ENCODE measurements around the gene AGER. TPM values are rescaled to one million over a fixed set of nuclear protein-coding genes. Genes with fewer than 3 reads are reported as not detected.

AGER gene
- polyA plus RNA-seq, 1 of the 3 experiments (the other 2 are of a cell fraction): 3.5 TPM

- TF ChIP-seq TAF1 (IDR thresholded peaks at IDR 0.05; ENCODE audit: borderline replicate concordance, low read depth, low read length) (no peak), FOSL2 (IDR thresholded peaks at IDR 0.05; ENCODE audit: borderline replicate concordance, low read depth) (no peak), GATA2 (CRISPR knock-in tag; IDR thresholded peaks at IDR 0.05) (no peak), MXI1 (IDR thresholded peaks at IDR 0.05; ENCODE audit: low read depth, low read length) (no peak), FOXJ3 (CRISPR knock-in tag; IDR thresholded peaks at IDR 0.05) (no peak), NRF1 (IDR thresholded peaks at IDR 0.05; ENCODE audit: low read depth, low read length) (no peak)
These were observed 18.1 kb upstream of the AGER start (continued) for GRCh38 chr6:32202186-32202585.

- H3F3A ChIP-seq (replicated peaks; ENCODE audit: insufficient read depth): peaks cover 10% of the 10 kb centered on the region
- H3K4me3 ChIP-seq (ENCODE audit: low read depth in 2 of 2, low read length in 1 of 2): no peak overlapping the region
- POLR2A ChIA-PET: no interaction called here
- H3K79me2 ChIP-seq (ENCODE audit: insufficient read depth): no peaks in the 10 kb centered on the region
- no peaks in the 10 kb centered on the region for H3K9me3 ChIP-seq
- H3K9me2 ChIP-seq: no peaks in the 10 kb centered on the region
- no peak for DNase-seq
- no peaks in the 10 kb centered on the region for H4K20me1 ChIP-seq (ENCODE audit: insufficient read depth)
- H3K4me1 ChIP-seq (ENCODE audit: control insufficient read depth in 1 of 2, insufficient read depth in 2 of 2, low read depth in 1 of 2, low read length in 1 of 2): peaks cover 6 to 9% of the 10 kb centered on the region in 2 experiments; a peak in 1 of 4 replicates
- H3K4me2 ChIP-seq: no peak overlapping the region
- H2AFZ ChIP-seq (ENCODE audit: low read depth): no peak overlapping the region
- no peaks in the 10 kb centered on the region for H3K36me3 ChIP-seq (replicated peaks in 1 of 2; ENCODE audit: control insufficient read depth in 1 of 2, insufficient read depth in 2 of 2, low read length in 1 of 2)
- H3K27ac ChIP-seq (ENCODE audit: low read depth in 2 of 2, low read length in 1 of 2): no peak overlapping the region
- H3K27me3 ChIP-seq (ENCODE audit: insufficient read depth): peaks cover 17% of the 10 kb centered on the region; the same call in 1 of the 2 replicates
- H3K9ac ChIP-seq: no peak overlapping the region
- CTCF ChIA-PET: no interaction called here
- 17% methylated on average over 4 of the region's 13 CpGs for WGBS (ENCODE audit: low lambda C conversion rate)
- TF ChIP-seq NRF1 (IDR thresholded peaks at IDR 0.05; ENCODE audit: low read depth, low read length) (no peak), RCOR1 (IDR thresholded peaks at IDR 0.05; ENCODE audit: low read length) (no peak), CTCF (IDR thresholded peaks at IDR 0.05) (no peak), NFIC (IDR thresholded peaks at IDR 0.05; ENCODE audit: borderline replicate concordance) (no peak), PBX3 (IDR thresholded peaks at IDR 0.05) (no peak), FOXJ3 (CRISPR knock-in tag; IDR thresholded peaks at IDR 0.05) (no peak), GATA2 (CRISPR knock-in tag; IDR thresholded peaks at IDR 0.05) (no peak), ZBTB33 (IDR thresholded peaks at IDR 0.05; ENCODE audit: borderline replicate concordance, low read depth) (no peak), MEF2A (IDR thresholded peaks at IDR 0.05; ENCODE audit: borderline replicate concordance, low read depth) (no peak), RXRA (IDR thresholded peaks at IDR 0.05; ENCODE audit: borderline replicate concordance, low read depth) (no peak), CHD2 (IDR thresholded peaks at IDR 0.05; ENCODE audit: low read length, partially characterized antibody) (no peak), JUND (IDR thresholded peaks at IDR 0.05) (no peak), POLR2AphosphoS5 (IDR thresholded peaks at IDR 0.05; ENCODE audit: low read depth, low read length) (no peak), EP300 (IDR thresholded peaks at IDR 0.05; ENCODE audit: borderline replicate concordance in 1 of 2, low read depth in 1 of 2, low read length in 1 of 2) (no peak), EZH2phosphoT487 (IDR thresholded peaks at IDR 0.05; ENCODE audit: borderline replicate concordance, low read depth) (no peak), IRF3 (IDR thresholded peaks at IDR 0.05; ENCODE audit: low read depth, low read length) (no peak), SMC3 (IDR thresholded peaks at IDR 0.05; ENCODE audit: low read depth, low read length) (no peak)
- TF ChIP-seq, protein P1, sequence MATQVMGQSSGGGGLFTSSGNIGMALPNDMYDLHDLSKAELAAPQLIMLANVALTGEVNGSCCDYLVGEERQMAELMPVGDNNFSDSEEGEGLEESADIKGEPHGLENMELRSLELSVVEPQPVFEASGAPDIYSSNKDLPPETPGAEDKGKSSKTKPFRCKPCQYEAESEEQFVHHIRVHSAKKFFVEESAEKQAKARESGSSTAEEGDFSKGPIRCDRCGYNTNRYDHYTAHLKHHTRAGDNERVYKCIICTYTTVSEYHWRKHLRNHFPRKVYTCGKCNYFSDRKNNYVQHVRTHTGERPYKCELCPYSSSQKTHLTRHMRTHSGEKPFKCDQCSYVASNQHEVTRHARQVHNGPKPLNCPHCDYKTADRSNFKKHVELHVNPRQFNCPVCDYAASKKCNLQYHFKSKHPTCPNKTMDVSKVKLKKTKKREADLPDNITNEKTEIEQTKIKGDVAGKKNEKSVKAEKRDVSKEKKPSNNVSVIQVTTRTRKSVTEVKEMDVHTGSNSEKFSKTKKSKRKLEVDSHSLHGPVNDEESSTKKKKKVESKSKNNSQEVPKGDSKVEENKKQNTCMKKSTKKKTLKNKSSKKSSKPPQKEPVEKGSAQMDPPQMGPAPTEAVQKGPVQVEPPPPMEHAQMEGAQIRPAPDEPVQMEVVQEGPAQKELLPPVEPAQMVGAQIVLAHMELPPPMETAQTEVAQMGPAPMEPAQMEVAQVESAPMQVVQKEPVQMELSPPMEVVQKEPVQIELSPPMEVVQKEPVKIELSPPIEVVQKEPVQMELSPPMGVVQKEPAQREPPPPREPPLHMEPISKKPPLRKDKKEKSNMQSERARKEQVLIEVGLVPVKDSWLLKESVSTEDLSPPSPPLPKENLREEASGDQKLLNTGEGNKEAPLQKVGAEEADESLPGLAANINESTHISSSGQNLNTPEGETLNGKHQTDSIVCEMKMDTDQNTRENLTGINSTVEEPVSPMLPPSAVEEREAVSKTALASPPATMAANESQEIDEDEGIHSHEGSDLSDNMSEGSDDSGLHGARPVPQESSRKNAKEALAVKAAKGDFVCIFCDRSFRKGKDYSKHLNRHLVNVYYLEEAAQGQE (IDR thresholded peaks at IDR 0.05; ENCODE audit: low read depth, low read length): no peak
These were observed 16.8 kb upstream of the AGER start for GRCh38 chr6:32200711-32201475.
